ENCODE measurements around the gene SULF2.

Gene SULF2

DNA sequence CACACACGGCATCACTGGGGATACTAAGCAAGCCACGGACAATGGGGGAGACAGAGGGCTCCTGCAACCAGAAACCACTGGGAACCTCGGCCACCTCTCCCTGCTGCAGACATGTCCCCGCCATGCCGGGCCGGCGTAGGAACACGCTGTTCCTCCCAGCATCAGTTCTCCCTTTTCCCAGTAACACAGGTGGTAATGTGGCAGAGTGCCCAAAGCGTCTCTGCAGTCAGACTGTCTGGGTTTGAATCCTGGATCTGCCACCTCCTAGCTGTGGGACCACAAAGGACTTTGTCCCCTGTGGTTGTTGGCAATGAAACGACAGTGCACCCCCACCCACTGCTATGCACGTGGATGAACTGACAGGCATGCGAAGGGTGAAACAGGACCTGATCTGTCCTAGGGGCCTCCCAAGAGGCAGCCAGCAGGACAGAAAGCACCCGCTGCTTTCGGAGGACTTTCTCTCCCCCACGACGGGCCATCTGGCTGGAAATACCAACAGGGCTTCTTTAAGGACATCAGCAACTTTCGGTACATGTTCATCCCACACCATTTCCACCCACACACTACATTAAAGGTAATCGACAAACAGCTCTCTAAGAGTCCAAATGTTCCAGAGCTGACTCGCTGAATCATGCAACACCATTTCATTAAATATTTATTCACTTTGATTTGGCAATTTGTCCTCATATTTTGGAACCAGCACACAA lies 74.1 kb downstream of the SULF2 start:
- no peak for DNase-seq (ENCODE audit: low read depth in 2 of 2)

DNA sequence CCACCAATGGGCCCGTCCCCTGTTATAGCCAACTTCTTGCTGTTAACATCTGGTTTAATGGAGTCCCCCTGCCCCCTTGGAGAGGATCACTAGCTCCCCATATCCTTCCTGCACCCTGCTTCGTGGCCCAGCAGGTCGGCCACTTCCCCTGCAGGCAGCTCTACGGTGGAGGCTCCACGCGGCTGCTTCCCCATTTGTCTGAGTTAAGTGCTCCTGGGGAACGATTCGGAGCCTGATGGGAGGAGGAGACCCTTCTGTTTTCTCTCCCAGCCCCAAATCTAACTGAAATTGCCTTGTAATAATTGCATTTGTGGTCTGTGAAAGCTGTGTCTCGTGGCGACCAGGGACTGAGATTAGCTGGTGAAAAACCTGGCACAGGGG lies 74.6 kb downstream of the SULF2 start:
- DNase-seq (ENCODE audit: low read depth in 2 of 2): no peak

GRCh38 chr20:47708953-47709833 lies 76.1 kb downstream of the SULF2 start:
- no peak for DNase-seq (ENCODE audit: low read depth in 2 of 2)

DNA sequence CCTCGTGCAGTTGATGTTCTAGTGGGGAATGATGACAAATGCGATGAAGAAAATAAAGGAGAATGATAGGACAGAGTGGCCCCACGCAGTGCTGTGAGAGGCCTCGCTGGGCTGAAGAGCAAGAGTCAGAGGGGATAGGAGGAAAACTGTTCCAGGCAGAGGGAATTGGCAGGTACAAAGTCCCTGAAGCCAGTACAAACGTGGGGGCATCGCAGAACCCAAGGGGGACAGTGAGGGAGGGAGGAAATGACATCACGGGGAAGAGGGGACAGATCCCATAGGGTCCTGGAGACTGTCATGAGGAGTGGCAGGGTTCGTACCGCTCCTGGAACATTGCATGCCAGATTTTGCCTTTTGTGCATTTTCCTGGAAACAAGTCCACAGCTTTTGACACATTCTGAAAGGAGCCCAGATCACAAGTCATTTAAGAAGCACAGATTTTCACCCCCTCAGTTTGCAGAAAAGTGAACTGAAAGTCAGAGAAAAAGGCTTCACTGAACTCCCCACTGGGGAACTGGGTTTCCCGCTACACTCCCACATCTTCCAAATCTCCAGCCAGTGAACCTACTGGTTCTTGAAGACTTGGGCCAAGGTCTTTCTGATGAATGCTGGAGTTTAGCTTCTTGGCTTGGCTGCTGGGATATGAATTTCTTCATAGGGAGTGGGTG lies 77.0 kb downstream of the SULF2 start:
- DNase-seq (ENCODE audit: low read depth in 2 of 2): no peak

- no peak for DNase-seq (ENCODE audit: low read depth in 2 of 2)
Observed at GRCh38 chr20:47706345-47706744, 78.9 kb downstream of the SULF2 start.

DNA sequence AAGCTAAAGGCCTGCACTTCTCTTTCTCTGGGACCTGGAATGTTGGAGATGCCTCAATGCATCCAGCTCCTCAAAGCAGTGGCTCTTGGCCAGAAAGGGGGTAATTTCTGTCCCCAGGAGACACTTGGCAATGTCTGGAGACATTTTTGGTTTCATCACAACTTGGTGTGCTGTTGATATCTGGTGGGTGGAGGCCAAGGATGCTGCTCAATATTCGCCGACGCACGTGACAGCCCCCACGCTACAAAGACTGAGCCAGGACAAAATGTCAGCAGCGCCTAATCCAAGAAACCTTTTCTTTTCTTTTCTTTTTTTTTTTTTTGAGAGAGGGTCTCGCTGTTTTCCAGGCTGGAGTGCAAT lies 79.8 kb downstream of the SULF2 start:
- DNase-seq (ENCODE audit: low read depth in 2 of 2): no peak

DNA sequence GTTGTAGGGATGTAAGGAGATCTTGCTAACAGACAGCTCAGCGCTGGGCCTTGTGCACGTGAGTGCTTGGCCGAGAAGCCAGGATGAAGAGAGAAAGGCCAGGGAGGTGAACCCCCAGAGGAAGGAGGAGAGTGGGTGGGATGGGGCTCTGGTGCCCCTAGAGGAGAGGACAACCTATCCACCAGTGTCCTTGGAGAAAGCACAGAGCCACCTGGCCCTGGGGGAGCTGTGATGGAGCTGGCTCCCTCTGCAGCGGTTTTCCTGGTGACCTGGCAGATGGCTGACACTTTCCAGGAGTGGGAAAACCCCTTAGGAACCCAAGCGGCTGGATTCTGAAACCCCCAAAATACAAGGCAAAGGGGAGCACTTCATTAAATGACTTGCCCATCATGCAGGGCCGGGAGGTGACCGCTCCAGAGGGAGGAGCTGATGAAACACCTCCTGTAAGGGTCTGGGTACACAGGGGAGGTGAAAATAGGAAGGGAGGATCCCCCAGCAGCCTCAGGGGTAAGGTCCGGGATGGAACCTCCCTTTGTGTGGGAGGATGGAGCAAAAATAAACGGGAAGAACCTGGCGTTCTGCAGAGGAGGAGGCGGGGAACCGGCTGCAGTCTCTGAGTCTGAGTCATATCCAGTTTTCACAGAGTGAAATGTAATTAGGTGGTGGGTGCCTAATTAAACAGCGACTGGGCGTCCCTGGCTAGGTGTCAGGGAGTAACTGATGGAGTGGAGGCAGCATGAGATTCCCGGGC lies 80.4 kb downstream of the SULF2 start:
- DNase-seq (ENCODE audit: low read depth in 2 of 2): no peak

DNA sequence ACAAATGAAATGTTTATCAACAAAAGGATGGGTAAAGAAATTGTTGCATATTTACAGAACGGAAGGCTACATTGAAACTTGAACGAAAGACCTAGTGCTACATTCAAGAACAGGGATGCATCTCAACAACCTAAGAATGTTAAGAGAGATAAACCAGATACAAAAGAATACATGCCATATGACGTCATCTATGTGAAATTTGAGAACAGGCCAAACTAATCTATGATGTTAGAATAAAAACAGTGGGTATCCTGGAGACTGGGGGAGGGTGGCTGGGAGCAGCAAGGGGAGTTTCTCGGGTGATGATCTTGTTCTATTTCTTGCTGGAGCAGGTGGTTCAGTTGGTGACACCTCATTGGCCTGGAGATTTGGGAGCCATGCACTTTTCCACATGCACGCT lies 81.5 kb downstream of the SULF2 start:
- DNase-seq (ENCODE audit: low read depth in 2 of 2): no peak

GRCh38 chr20:47701612-47702011 lies 83.7 kb downstream of the SULF2 start:
- no peak for DNase-seq (ENCODE audit: low read depth in 2 of 2)

GRCh38 chr20:47700327-47700726 lies 85.0 kb downstream of the SULF2 start:
- no peak for DNase-seq (ENCODE audit: low read depth in 2 of 2)

DNA sequence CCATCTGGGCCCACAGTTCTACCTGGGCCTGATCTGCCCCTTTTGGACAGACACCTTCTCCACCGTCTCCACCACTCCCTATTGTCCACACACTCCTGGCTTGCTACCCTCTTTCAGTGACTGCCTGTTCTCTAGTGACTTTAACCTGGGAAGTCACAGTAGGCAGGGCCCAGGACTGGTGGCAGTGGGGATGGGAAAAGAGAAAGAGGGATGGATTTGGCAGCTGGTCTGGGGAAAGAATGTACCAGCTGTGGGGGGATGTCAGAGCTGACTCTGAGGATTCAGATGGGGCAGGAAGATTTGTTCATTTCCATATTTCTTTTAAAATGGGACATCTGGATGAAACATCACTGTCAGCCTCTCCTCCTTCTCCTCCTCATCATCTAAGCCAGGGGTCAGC lies 85.5 kb downstream of the SULF2 start:
- no peak for DNase-seq (ENCODE audit: low read depth in 2 of 2)

GRCh38 chr20:47698142-47698541 lies 87.1 kb downstream of the SULF2 start:
- DNase-seq (ENCODE audit: low read depth in 2 of 2): no peak

DNA sequence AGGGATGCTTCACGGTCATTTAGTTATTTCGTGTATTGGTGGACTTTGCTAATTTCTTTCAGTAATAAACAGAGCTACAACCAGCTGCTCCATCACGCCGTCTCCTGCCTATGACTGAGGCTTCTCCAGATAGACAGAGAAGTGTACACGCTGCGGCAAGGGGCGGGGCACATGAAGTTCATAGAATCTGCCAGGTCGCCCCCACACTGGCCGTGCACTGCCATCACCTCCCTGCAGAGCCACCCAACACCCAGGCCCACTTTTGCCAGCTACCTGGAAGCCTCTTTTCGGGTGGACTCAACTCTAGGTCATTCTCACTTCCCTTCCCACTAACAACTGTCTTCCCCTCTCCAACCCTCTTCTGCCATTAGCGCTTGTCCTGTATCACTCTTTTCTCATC lies 88.4 kb downstream of the SULF2 start:
- no peak for DNase-seq (ENCODE audit: low read depth in 2 of 2)

DNA sequence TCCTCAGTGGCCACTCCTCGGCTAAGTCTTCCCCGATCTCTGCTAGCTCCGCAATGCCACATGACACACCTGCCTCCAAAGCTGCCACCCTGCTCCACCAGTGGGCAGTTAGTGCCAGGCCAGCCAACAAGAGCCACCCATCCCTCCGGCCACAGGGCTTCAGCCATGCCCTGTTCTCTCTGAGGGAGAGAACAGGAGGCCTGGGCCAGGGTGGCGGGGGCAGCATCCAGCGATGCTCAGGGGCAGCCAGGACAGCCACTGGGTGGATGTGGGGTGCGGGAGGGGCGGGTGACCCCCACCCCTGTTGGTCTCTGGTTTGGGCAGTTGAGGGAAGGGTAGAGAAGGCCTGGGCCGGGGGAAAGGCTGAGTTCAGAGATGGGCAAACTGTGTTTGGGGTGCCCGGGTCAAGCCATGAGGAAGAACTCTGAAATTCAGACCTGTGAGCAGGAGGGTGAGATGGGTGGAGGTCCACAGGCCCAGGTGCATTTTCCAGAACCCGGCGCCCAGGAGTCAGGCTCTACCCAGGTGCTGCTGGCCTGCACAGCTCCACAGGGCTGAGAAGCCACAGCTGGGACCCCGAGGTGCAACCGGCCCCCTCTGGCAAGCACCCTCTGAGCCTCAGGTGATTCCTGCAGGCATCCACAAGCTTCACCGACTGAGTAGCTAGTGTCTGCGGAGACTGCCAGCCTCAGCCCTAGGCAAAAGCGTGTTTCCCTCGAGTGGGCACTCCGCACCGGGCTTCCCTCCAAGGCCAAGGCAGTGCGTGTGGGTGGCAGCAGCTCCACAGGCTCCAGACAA lies 91.1 kb downstream of the SULF2 start:
- no peak for DNase-seq (ENCODE audit: low read depth in 2 of 2)

DNA sequence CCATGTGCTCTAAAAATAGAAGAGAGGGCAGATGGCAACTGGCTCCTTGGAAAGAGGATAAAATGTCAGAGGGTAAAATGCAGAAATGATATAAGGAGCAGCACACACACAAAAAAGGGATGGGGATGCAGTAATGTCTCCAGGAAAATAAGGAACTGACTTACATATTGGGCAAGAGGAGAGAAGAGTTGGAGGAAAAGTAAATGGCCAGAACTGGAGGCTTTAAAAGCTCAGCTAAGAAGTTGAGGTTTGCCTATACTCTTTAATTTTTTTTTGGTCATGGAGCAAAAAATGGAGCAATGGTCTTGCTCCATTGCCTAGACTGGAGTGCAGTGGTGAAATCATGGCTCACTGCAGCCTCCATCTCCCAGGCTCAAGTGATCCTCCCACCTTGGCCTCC lies 93.7 kb downstream of the SULF2 start:
- no peak for DNase-seq (ENCODE audit: low read depth in 2 of 2)

- DNase-seq (ENCODE audit: low read depth in 2 of 2): no peak
Observed at GRCh38 chr20:47689731-47690130, 95.5 kb downstream of the SULF2 start.

- no peak for DNase-seq (ENCODE audit: low read depth in 2 of 2)
Observed at GRCh38 chr20:47688385-47689381, 96.6 kb downstream of the SULF2 start.

- no peak for DNase-seq (ENCODE audit: low read depth in 2 of 2)
Observed at GRCh38 chr20:47687095-47687987, 97.9 kb downstream of the SULF2 start.

GRCh38 chr20:47686545-47686944 lies 98.7 kb downstream of the SULF2 start:
- no peak for DNase-seq (ENCODE audit: low read depth in 2 of 2)
